Vagina (tissue), 2 donors: ENCODE measurements around the gene TMEM120A.

Experiments
- CTCF ChIP-seq, 3 experiments: fragments of 450-650 bp in 2 of 3; fragments of 200-600 bp in 1 of 3; sonication (generic) in 1 of 3; IDR thresholded peaks; one replicate each; pipeline ENCODE4 v1.5.1; 2017 to 2019; ENCODE audit warnings: antibody characterized with exemption in 3 of 3, mild to moderate bottlenecking in 2 of 3, moderate library complexity in 2 of 3
- POLR2A ChIP-seq, 2 donors: fragments of 450-650 bp; IDR thresholded peaks; one replicate each; pipeline ENCODE4 v1.6.1; 2017; ENCODE audit warnings: antibody characterized with exemption in 2 of 2, mild to moderate bottlenecking in 2 of 2, moderate library complexity in 2 of 2

GRCh38 chr7:75953931-75954330 is 40.5 kb downstream of the TMEM120A start:
- TF ChIP-seq POLR2A (IDR thresholded peaks at IDR 0.05), result no peak
- no peak for TF ChIP-seq CTCF (IDR thresholded peaks at IDR 0.05)
